GM12878 (cell line): ENCODE results near the gene CDH20. TPM values are rescaled to one million over a fixed set of nuclear protein-coding genes. Genes with fewer than 3 reads are reported as not detected.

Experiments used
- ATAC-seq: fragments of 200-7000 bp; cut with Tn5 transposase; 3 replicates; pipeline ENCODE4 v1.9.1; 2020; ENCODE audit warnings: mild to moderate bottlenecking, moderate library complexity
- BruUV-seq: library from RNA; stranded (reverse); fragments of 400-500 nt; replicated peaks from 2 replicates; lab custom pipeline; 2021; lab: Mats Ljungman, UMichigan
- CTCF ChIA-PET: fragments of 300-600 bp; sonication (Branson Sonifier 250); formaldehyde crosslinking; extraction: SDS; loops from one replicate; lab custom pipeline; 2021; ENCODE audit warnings: inconsistent platforms; lab: Yijun Ruan, JAX
- POLR2A ChIA-PET: fragments of 350-600 bp; formaldehyde crosslinking; extraction: SDS; loops from one replicate; lab custom pipeline; 2021; ENCODE audit warnings: inconsistent platforms; lab: Charles Lee
- RAD21 ChIA-PET: fragments of 300-600 bp; sonication (Branson Sonifier 250); formaldehyde crosslinking; loops from one replicate; lab custom pipeline; 2023; ENCODE audit warnings: antibody characterized with exemption; ENCODE audit not compliant: unreplicated experiment; lab: Charles Lee
- SMC1A ChIA-PET: fragments of 300-600 bp; sonication (Branson Sonifier 250); formaldehyde crosslinking; loops from one replicate; lab custom pipeline; 2023; ENCODE audit not compliant: unreplicated experiment, uncharacterized antibody; lab: Charles Lee
- DNase-seq: peaks from one replicate; pipeline ENCODE4 v3.0.0-alpha.2; 2011; ENCODE audit warnings: low read depth, low spot score
- FAIRE-seq: peaks from 3 replicates; lab custom pipeline; 2011; peaks lifted over from hg19 to GRCh38; lab: Jason Lieb, UNC
- H2AFZ ChIP-seq: 2 replicates; pipeline ENCODE4 v1.6.0; 2011; ENCODE audit warnings: low read depth, low read length, control low read depth; ENCODE audit not compliant: control insufficient read depth
- H3K27ac ChIP-seq: 2 replicates; pipeline ENCODE4 v1.5.1; 2011; ENCODE audit warnings: control low read depth; ENCODE audit not compliant: control insufficient read depth, insufficient read depth
- H3K27me3 ChIP-seq, 2 experiments: replicated peaks in 1 of 2; 2 replicates each; pipeline versions ENCODE4 v1.6.0 to v1.6.1; 2011; ENCODE audit warnings: low read length in 1 of 2; ENCODE audit not compliant: control insufficient read depth in 2 of 2, insufficient read depth in 2 of 2
- H3K36me3 ChIP-seq, 2 experiments: 2 replicates each; pipeline ENCODE4 v1.5.1; 2011; ENCODE audit warnings: low read length in 1 of 2; ENCODE audit not compliant: control insufficient read depth in 2 of 2, insufficient read depth in 2 of 2
- H3K4me1 ChIP-seq: 2 replicates; pipeline ENCODE4 v1.6.1; 2011; ENCODE audit warnings: mild to moderate bottlenecking, low read length, moderate library complexity, mixed read lengths; ENCODE audit not compliant: control insufficient read depth, insufficient read depth
- H3K4me2 ChIP-seq: 2 replicates; pipeline ENCODE4 v1.6.0; 2011; ENCODE audit warnings: control low read depth; ENCODE audit not compliant: control insufficient read depth, insufficient read depth
- H3K4me3 ChIP-seq: fragments of 200-600 bp; sonication (generic); 2 replicates; pipeline ENCODE4 v1.5.1; 2016
- H3K79me2 ChIP-seq: 2 replicates; pipeline ENCODE4 v1.6.0; 2011; ENCODE audit warnings: low read length; ENCODE audit not compliant: control insufficient read depth, insufficient read depth
- H3K9ac ChIP-seq: 2 replicates; pipeline ENCODE4 v1.8.0; 2011; ENCODE audit warnings: low read length, control low read depth, mixed read lengths; ENCODE audit not compliant: control insufficient read depth, insufficient read depth
- H3K9me3 ChIP-seq: replicated peaks from 3 replicates; pipeline ENCODE4 v1.5.1; 2011; ENCODE audit warnings: mild to moderate bottlenecking, low read length; ENCODE audit not compliant: control insufficient read depth, insufficient read depth
- H4K20me1 ChIP-seq: 2 replicates; pipeline ENCODE4 v1.6.0; 2011; ENCODE audit not compliant: control insufficient read depth, insufficient read depth
- IRF4 ChIP-seq: IDR thresholded peaks from 2 replicates; pipeline ENCODE4 v1.6.1; 2011; ENCODE audit warnings: low read depth, low read length
- NFYB ChIP-seq: IDR thresholded peaks from 2 replicates; pipeline ENCODE4 v1.6.1; 2011; ENCODE audit warnings: low read depth, mild to moderate bottlenecking, low read length, improper control_type of control experiment, moderate library complexity; ENCODE audit not compliant: insufficient read depth
- NRF1 ChIP-seq: conservative IDR thresholded peaks from 2 replicates; pipeline ENCODE4 v1.6.1; 2011; ENCODE audit warnings: mild to moderate bottlenecking, low read depth, low read length, improper control_type of control experiment
- PBX3 ChIP-seq: IDR thresholded peaks from 2 replicates; pipeline ENCODE4 v1.6.1; 2011; ENCODE audit warnings: mild to moderate bottlenecking, low read depth, low read length, moderate library complexity; ENCODE audit not compliant: insufficient replicate concordance
- POU2F2 ChIP-seq: IDR thresholded peaks from 3 replicates; pipeline ENCODE4 v1.6.1; 2011; ENCODE audit warnings: low read depth, mild to moderate bottlenecking, low read length, borderline replicate concordance
- TARDBP ChIP-seq: IDR thresholded peaks from 2 replicates; pipeline ENCODE4 v1.6.1; 2016; ENCODE audit warnings: borderline replicate concordance
- WRNIP1 ChIP-seq: IDR thresholded peaks from 2 replicates; pipeline ENCODE4 v1.6.1; 2011; ENCODE audit warnings: low read depth, low read length, improper control_type of control experiment, borderline replicate concordance
- ZNF622 ChIP-seq: fragments of 450-650 bp; IDR thresholded peaks from 2 replicates; pipeline ENCODE4 v1.6.1; 2017; ENCODE audit warnings: mild to moderate bottlenecking, inconsistent platforms
- WGBS: methylation state at CpG from one replicate; pipeline ENCODE4 v1.1.6; 2016; ENCODE audit warnings: low lambda C conversion rate; ENCODE audit not compliant: insufficient replicate concordance, insufficient coverage; ENCODE audit errors: missing lambda C conversion rate; 5-methylcytosine and 5-hydroxymethylcytosine counted together
- in situ Hi-C: fragments of 300-500 bp; cut with MboI; formaldehyde crosslinking; loops from 9 replicates; pipeline ENCODE4 v1.14.3; 2018; ENCODE audit warnings: mixed read lengths
- intact Hi-C: fragments of 100-400 bp; cut with micrococcal nuclease; formaldehyde crosslinking; loops from one replicate; pipeline ENCODE4 v1.14.2; 2022; ENCODE audit not compliant: unreplicated experiment
- polyA plus RNA-seq, 11 experiments: library from polyadenylated mRNA; depleted of rRNA in 4 of 11; unstranded in 6 of 11; stranded (reverse) in 5 of 11; fragments of >200 nt; fragmentation: Nextera tagmentation in 4 of 11; fragmentation: Illumina TruSeq in 1 of 11; extraction: Ambion mirVana in 4 of 11; extraction: Trizol in 1 of 11; gene quantifications; 1 replicate in 1 of 11; 2 replicates in 10 of 11; pipeline versions ENCODE4 v1.2.1 to v1.2.3, GENCODE V29; 2011 to 2016; ENCODE audit warnings: inconsistent platforms in 2 of 11, missing spikeins in 2 of 11, low read depth in 1 of 11
- total RNA-seq, 4 experiments: library from RNA; depleted of rRNA in 3 of 4; stranded (reverse); fragments of >200 nt in 3 of 4; fragmentation: Illumina TruSeq in 1 of 4; extraction: Trizol in 1 of 4; gene quantifications; 2 replicates each; pipeline versions ENCODE4 v1.2.1 to v1.2.3, GENCODE V29; 2013 to 2021
- TF ChIP-seq, protein P1 (sequence below): IDR thresholded peaks from 2 replicates; pipeline ENCODE4 v1.6.1; 2012; ENCODE audit warnings: low read depth, low read length, improper control_type of control experiment

CDH20 gene
- total and polyA plus RNA-seq, 10 of the 15 experiments (the other 5 are each of a cell fraction or from before 2014, with no cell fraction given): not detected

DNA sequence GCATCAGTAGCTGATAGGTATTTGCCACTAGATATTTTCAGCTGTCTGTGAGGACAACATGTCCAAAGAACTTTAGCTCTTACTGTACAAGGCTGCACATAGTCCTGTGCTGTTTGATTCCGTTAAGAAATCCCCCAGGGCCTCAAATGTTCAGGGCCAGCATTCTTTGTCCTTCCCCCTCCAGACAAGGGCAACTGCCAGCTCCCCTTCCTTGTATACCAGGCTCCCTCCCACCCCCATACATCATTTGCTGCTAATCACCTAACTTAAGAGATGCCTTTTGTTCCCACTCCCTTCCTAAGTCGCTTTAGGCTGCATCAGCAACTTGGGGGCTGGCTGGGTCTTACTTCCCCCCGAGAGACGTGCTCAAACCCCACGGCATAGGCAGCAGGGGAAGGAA is 138.7 kb downstream of the CDH20 start (continued):
- TF ChIP-seq PBX3 (no peak), WRNIP1 (no peak), TARDBP (no peak), NRF1 (no peak), ZNF622 (no peak)
- TF ChIP-seq, protein P1, sequence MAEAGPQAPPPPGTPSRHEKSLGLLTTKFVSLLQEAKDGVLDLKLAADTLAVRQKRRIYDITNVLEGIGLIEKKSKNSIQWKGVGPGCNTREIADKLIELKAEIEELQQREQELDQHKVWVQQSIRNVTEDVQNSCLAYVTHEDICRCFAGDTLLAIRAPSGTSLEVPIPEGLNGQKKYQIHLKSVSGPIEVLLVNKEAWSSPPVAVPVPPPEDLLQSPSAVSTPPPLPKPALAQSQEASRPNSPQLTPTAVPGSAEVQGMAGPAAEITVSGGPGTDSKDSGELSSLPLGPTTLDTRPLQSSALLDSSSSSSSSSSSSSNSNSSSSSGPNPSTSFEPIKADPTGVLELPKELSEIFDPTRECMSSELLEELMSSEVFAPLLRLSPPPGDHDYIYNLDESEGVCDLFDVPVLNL: no peak

GRCh38 chr18:61474341-61474740 is 141.1 kb downstream of the CDH20 start:
- FAIRE-seq (no peak), DNase-seq (no peak), ATAC-seq (no peak)
- Histone ChIP-seq H4K20me1 (no peaks in the 10 kb centered on the region), H3K27ac (no peak overlapping the region), H3K27me3 (0 out of 4 replicates have a peak, but pooled peaks cover 0 to 2% of the 10 kb centered on the region in 2 experiments), H3K79me2 (no peaks in the 10 kb centered on the region), H3K4me1 (no peaks in the 10 kb centered on the region), H3K9ac (no peak overlapping the region), H3K9me3 (no peaks in the 10 kb centered on the region), H3K4me3 (no peak overlapping the region), H2AFZ (no peak overlapping the region), H3K36me3 (no peaks in the 10 kb centered on the region), H3K4me2 (no peak overlapping the region)
- CTCF ChIA-PET: no interaction called here
- RAD21 ChIA-PET: no interaction called here
- in situ Hi-C loops: no loop called here
- SMC1A ChIA-PET: no interaction called here
- no TSS peak for BruUV-seq
- 10% methylated on average over 6 of the region's 6 CpGs for WGBS
- TF ChIP-seq POU2F2 (no peak), NFYB (no peak), IRF4 (no peak)
- POLR2A ChIA-PET: no interaction called here
- intact Hi-C loops: no loop called here
